SH-SY5Y (cell line): ENCODE results near the gene PSMB4.

Source experiments
- GATA2 ChIP-seq: IDR thresholded peaks from 2 replicates; pipeline ENCODE4 v1.6.1; 2011; ENCODE audit warnings: mild to moderate bottlenecking, low read depth, low read length
- GATA3 ChIP-seq: IDR thresholded peaks from 2 replicates; pipeline ENCODE4 v1.6.1; 2011; ENCODE audit warnings: low read depth, mild to moderate bottlenecking, low read length, moderate library complexity

GRCh38 chr1:151369302-151369610, 30.1 kb upstream of the PSMB4 start:
- TF ChIP-seq GATA2 (no peak), GATA3 (no peak)
